ENCODE data around the gene CNDP2. TPM values are rescaled to one million over a fixed set of nuclear protein-coding genes. Genes with fewer than 3 reads are reported as not detected.
"Not testable (repeated sequence)": the region's sequence is repeated elsewhere in the genome, so short reads cannot be mapped to it uniquely, and the experiment has no call there.

Gene CNDP2
- total RNA-seq, 1 donor from 2014 or later: 50.3 TPM

DNA sequence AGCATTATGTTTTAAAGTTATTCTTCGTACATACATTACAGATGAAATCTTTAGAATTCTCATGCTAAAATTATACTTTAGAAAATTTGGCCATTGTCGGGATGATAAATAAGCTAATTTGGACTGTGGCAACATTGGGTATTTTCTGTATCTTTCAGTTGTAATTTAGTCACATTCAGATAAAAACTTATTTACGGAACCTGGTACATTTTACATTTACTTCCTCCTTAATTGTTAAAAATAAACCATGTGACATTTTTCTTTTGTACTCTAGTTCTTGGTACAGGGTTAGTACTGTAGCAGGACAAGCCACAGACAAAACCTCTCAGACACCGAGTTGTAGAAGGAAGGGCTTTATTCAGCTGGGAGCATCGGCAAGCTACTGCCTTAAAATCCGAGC lies 4.2 kb downstream of the CNDP2 start:
- DNase-seq (ENCODE audit: low read depth in 2 of 2): no peak

GRCh38 chr18:74500774-74501173 lies 4.6 kb downstream of the CNDP2 start:
- DNase-seq (ENCODE audit: low read depth in 2 of 2): not testable (repeated sequence)

GRCh38 chr18:74501386-74501785 lies 5.2 kb downstream of the CNDP2 start:
- DNase-seq (ENCODE audit: low read depth in 2 of 2): no peak

GRCh38 chr18:74503137-74503536 lies 7.0 kb downstream of the CNDP2 start:
- DNase-seq (ENCODE audit: low read depth in 2 of 2): no peak

GRCh38 chr18:74505776-74506175 lies 9.6 kb downstream of the CNDP2 start:
- DNase-seq (ENCODE audit: low read depth in 2 of 2): no peak

GRCh38 chr18:74506448-74507084 lies 10.4 kb downstream of the CNDP2 start:
- DNase-seq (ENCODE audit: low read depth in 2 of 2): no peak

GRCh38 chr18:74507097-74507881 lies 11.1 kb downstream of the CNDP2 start:
- DNase-seq (ENCODE audit: low read depth in 2 of 2): no peak

GRCh38 chr18:74507927-74508326 lies 11.8 kb downstream of the CNDP2 start:
- DNase-seq (ENCODE audit: low read depth in 2 of 2): no peak

GRCh38 chr18:74508366-74508765 lies 12.2 kb downstream of the CNDP2 start:
- DNase-seq (ENCODE audit: low read depth in 2 of 2): no peak

GRCh38 chr18:74508821-74509225 lies 12.7 kb downstream of the CNDP2 start:
- DNase-seq (ENCODE audit: low read depth in 2 of 2): no peak

DNA sequence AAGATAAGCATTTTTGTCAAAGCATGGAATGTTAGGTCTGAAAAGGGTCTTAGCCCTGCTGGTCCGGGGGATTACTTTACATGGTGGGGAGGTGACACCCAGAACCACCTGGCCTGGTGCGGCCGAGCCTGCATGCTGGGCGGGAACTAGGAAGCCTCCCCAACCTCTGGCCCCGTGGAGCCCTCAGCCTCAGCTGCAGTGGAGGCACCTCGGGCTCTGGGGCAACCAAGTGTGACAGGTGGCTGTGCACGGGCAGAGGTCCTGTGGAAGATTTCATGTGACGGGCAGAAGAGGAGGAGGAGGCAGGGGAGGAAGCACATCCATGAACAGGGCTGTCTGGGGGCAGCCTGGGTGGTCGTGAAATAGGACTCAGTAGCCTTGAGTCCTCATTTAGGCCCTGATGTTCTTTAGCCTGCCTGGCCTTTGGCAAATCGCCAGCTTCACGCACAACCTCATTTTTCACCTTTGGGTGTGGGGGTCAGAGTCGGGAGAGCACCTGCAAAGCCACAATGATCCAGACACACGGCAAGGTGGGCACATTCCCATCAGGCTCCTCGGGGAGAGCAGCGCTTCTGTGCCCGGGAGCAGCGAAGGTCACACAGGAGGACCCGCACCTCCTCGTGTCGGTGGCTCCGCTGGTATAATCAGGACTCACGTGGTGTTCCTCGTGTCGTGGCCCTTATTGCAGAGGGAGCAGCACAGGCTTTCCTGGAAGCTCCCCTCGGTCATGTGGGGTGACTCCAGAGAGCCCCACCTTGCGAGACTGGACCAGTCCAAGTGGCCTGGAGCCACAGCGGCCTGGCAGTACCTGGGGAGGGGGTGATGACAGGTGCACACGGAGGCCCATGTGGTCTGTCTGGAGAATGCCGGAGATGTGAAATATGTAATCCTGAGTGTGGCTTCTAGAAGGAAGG lies 13.9 kb downstream of the CNDP2 start:
- no peak for DNase-seq (ENCODE audit: low read depth in 2 of 2)

DNA sequence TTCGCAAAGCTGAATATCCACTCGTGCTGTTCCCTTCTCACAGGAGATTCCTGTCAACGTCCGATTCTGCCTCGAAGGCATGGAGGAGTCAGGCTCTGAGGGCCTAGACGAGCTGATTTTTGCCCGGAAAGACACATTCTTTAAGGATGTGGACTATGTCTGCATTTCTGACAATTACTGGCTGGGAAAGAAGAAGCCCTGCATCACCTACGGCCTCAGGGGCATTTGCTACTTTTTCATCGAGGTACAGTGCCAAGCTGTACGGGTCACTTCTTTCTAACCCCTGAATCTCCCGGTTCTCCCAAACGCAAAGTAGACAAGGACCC lies 14.6 kb downstream of the CNDP2 start:
- no peak for DNase-seq (ENCODE audit: low read depth in 2 of 2)

DNA sequence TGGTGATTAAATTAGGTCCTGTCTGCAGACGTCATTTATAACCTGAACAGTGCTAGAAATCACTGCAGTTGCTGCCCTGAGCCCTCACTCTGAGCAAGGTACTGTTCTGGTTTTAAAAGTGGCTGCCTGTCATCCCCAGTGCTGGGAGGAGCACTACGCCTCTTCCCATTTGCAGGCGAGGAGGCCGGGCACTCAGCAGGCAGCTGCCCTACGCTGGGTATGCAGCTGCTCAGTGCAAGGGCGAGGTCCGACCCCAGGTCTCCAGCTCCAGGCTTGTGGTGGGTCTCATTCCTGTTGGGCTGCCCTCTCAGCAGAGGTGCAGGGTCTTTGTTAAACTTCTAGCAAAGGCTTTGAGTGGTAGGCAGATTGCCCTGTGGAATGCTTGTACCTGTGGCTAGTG lies 15.7 kb downstream of the CNDP2 start:
- DNase-seq (ENCODE audit: low read depth in 2 of 2): no peak

GRCh38 chr18:74512321-74513053 lies 16.3 kb downstream of the CNDP2 start:
- DNase-seq (ENCODE audit: low read depth in 2 of 2): no peak

GRCh38 chr18:74513149-74513882 lies 17.2 kb downstream of the CNDP2 start:
- DNase-seq (ENCODE audit: low read depth in 2 of 2): no peak

DNA sequence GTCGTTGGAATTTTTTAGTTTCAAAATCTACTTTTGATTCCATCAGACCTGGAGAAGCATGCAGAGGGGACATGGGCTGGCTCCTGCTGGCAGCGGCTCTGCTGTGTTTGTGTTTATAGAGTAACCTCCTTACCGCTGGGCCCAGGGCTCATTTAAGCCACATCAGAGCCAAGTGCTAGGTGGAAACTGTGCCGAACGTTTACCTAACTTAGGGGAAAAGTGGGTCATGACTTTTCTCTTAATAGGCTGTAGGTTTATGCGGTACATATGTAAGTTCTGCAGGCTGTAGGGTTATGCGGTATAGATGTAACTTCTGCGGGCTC lies 17.7 kb downstream of the CNDP2 start:
- no peak for DNase-seq (ENCODE audit: low read depth in 2 of 2)

DNA sequence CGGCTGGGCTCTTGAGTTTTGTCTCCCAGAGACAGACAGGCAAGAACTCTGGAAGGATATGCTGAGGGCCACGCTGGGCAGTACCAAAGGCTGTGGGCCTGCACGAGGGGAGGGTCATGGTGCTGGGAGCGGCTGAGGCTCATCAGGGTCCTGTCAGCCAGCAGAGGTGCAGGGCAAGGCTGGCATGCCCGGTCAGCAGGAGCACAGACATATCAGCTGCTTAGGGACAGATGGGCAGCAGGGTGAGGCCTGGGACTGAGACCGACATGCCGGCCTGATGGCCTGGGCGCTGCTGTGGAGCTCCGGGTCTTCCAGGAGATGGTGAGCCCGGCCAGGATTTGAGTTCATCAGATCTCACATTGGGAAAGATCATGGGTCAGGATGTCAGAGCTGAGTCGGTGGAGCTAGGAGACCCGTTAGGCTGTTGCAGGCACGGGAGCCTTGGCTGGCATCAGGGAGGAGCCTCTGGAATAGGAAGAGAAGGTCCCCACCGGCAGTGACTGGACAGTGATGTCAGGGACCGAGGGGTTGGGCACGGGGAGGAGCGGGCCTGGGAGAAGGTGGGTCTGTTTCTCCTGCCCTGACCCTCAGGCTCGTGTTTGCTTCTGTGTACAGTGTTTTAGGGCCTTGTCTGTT lies 18.8 kb downstream of the CNDP2 start:
- DNase-seq (ENCODE audit: low read depth in 2 of 2): no peak

GRCh38 chr18:74515620-74516231 lies 19.6 kb downstream of the CNDP2 start:
- DNase-seq (ENCODE audit: low read depth in 2 of 2): no peak

GRCh38 chr18:74516271-74517235 lies 20.4 kb downstream of the CNDP2 start:
- DNase-seq (ENCODE audit: low read depth in 2 of 2): no peak

Measured in dermis microvascular lymphatic vessel endothelial cell (primary cell).